Ecto neural progenitor cell (in vitro differentiated cells): Measurements from ENCODE around the gene AMBRA1.
"Not testable (repeated sequence)": the region's sequence is repeated elsewhere in the genome, so short reads cannot be mapped to it uniquely, and the experiment has no call there.

ENCODE experiments used
- DNase-seq: peaks from one replicate; pipeline ENCODE4 v3.0.0-alpha.2; 2018; ENCODE audit warnings: low spot score

AMBRA1 gene

GRCh38 chr11:46381048-46381818 lies 212.6 kb downstream of the AMBRA1 start, which contains the start of gene MDK:
Gene MDK (plus strand): TSS chr11:46381669. CDS start chr11:46382058, 389 bp downstream.
- peak; percentile 90 for DNase-seq

GRCh38 chr11:46380340-46381047 lies 213.3 kb downstream of the AMBRA1 start:
- peak; percentile 93 for DNase-seq

GRCh38 chr11:46379482-46380293 lies 214.1 kb downstream of the AMBRA1 start:
- peak; percentile 88 for DNase-seq

- no peak for DNase-seq
Observed at GRCh38 chr11:46378811-46379481, 214.9 kb downstream of the AMBRA1 start.

GRCh38 chr11:46378296-46378695 lies 215.5 kb downstream of the AMBRA1 start:
- no peak for DNase-seq

- DNase-seq: no peak
Observed at GRCh38 chr11:46377831-46378230, 216.0 kb downstream of the AMBRA1 start.

GRCh38 chr11:46377290-46377689 lies 216.5 kb downstream of the AMBRA1 start:
- DNase-seq: no peak

- no peak for DNase-seq
Observed at GRCh38 chr11:46376258-46377050, 217.4 kb downstream of the AMBRA1 start.

GRCh38 chr11:46375392-46376101 lies 218.3 kb downstream of the AMBRA1 start:
- DNase-seq: no peak

- DNase-seq: no peak
Observed at GRCh38 chr11:46374815-46375214, 219.0 kb downstream of the AMBRA1 start.

GRCh38 chr11:46373787-46374740 lies 219.8 kb downstream of the AMBRA1 start:
- no peak for DNase-seq

- not testable (repeated sequence) for DNase-seq
Observed at GRCh38 chr11:46372501-46372900, 221.3 kb downstream of the AMBRA1 start.

GRCh38 chr11:46372086-46372485 lies 221.7 kb downstream of the AMBRA1 start:
- no peak for DNase-seq

- DNase-seq: not testable (repeated sequence)
Observed at GRCh38 chr11:46371262-46371661, 222.6 kb downstream of the AMBRA1 start.

- no peak for DNase-seq
Observed at GRCh38 chr11:46370253-46370652, 223.6 kb downstream of the AMBRA1 start.

GRCh38 chr11:46369458-46370152 lies 224.2 kb downstream of the AMBRA1 start:
- DNase-seq: peak; percentile 86

GRCh38 chr11:46367916-46368267 lies 225.9 kb downstream of the AMBRA1 start:
- no peak for DNase-seq

GRCh38 chr11:46367244-46367915 lies 226.4 kb downstream of the AMBRA1 start:
- DNase-seq: peak; percentile 84
